ENCODE data around the gene MARVELD1. TPM values are rescaled to one million over a fixed set of nuclear protein-coding genes. Genes with fewer than 3 reads are reported as not detected.

MARVELD1 gene
- total RNA-seq, 1 donor from 2014 or later: 37.2 TPM

DNA sequence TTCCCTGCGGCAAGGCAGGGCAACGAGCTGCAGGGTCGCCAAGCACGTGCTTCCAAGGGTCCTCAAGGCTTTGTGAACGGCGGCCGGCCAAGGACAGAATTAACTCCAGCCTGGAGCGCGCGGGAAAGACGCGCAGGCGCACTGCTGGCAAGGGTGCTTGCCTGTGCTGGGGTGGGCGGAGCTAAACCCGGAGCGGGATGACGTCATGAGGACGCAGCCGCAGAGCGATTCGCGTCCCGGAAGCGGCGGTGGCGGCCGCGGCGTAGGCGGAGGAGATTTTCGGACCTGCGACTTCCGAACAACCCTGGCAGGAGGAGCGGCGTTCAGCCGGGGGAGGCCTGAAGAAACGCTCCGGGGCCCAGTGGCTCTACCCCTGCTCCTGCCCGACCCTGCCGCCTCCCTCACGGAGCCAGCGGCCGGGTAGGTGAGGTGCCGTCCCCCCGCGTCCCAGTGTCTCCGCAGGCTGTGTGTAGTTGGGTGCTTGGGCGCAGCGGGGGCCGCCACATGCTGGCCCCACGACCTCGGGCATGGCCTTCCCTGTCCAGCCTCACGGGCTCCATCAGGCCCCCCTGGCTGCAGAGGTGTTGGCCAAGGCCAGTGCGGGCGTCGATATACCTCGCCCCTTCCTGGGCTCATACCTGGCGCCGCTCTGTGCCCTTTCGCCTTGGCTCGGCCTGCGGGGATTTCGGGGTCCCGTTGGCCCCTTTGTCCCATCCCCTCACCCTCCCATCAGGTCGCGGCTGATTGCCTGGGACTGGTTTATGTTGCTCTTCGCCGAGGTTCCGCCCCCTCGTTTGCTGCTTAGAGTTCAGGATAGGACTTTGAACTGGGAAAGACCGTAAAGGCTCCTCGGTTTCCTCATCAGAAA is 23.6 kb downstream of the MARVELD1 start, which contains the start of gene ZFYVE27:
TSS of gene ZFYVE27 (plus strand) at position 227 of the 868 bp plus-strand sequence. CDS start 1,350 bp downstream, outside the sequence.
- peak; percentile 76 for DNase-seq (ENCODE audit: low read depth)
- no peak for TF ChIP-seq CTCF (IDR thresholded peaks at IDR 0.05; ENCODE audit: insufficient read depth, low read length, poor library complexity, severe bottlenecking)
- Histone ChIP-seq H3K36me3 (ENCODE audit: control insufficient read depth, insufficient read depth, low read length) (no peaks in the 10 kb centered on the region), H3K27me3 (ENCODE audit: control insufficient read depth, insufficient read depth, low read length) (no peaks in the 10 kb centered on the region), H3K4me3 (ENCODE audit: low read depth, low read length) (peak within 1 kb of the TSS; percentile 98)

GRCh38 chr10:97737770-97738265 is 24.3 kb downstream of the MARVELD1 start:
- Histone ChIP-seq H3K4me3 (ENCODE audit: low read depth, low read length) (peak overlapping the region; percentile 98), H3K27me3 (ENCODE audit: control insufficient read depth, insufficient read depth, low read length) (no peaks in the 10 kb centered on the region), H3K36me3 (ENCODE audit: control insufficient read depth, insufficient read depth, low read length) (no peaks in the 10 kb centered on the region)
- DNase-seq (ENCODE audit: low read depth): no peak
- no peak for TF ChIP-seq CTCF (IDR thresholded peaks at IDR 0.05; ENCODE audit: insufficient read depth, low read length, poor library complexity, severe bottlenecking)

DNA sequence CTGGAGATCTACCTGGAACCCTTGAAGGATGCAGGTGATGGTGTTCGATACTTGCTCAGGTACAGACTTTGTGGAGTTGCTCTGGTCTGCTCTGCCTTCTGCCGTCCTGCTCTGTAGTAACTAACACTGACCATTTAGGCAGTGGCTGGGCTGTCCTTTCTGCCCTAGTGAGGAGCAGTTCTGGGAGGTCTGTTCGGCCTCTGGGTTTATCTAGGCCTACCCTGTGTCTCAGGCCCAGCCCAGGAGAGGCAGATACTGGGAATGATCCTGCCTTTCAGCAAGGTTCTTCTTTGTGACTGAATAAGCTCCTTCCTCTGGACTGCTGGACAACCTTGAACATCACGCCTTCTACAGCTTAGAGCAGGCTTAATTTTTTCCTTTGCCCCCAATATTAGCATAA is 25.1 kb downstream of the MARVELD1 start:
- H3K4me3 ChIP-seq (ENCODE audit: low read depth, low read length): no peak overlapping the region
- no peak for TF ChIP-seq CTCF (IDR thresholded peaks at IDR 0.05; ENCODE audit: insufficient read depth, low read length, poor library complexity, severe bottlenecking)
- H3K36me3 ChIP-seq (ENCODE audit: control insufficient read depth, insufficient read depth, low read length): no peaks in the 10 kb centered on the region
- no peaks in the 10 kb centered on the region for H3K27me3 ChIP-seq (ENCODE audit: control insufficient read depth, insufficient read depth, low read length)
- no peak for DNase-seq (ENCODE audit: low read depth)

DNA sequence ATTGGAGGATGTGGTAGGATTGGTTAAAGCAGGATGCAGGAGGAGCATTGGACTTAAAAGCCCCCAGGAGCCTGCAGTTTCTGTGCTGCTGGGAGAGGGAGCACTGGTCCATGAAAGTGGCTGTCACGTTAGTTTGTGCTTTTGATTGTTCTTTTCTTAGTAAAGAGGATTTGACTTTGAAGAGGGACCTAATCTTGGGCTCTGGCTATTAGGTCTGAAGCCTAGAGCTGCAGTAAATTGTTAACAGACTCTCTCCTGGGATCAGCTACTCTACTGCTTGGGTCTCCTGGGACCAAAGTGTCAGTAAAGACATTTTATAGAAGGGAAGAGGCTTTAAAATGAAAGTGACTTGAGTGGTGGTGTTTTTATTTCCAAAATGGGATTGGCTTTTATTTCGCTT is 27.1 kb downstream of the MARVELD1 start:
- Histone ChIP-seq H3K4me3 (ENCODE audit: low read depth, low read length) (no peak overlapping the region), H3K36me3 (ENCODE audit: control insufficient read depth, insufficient read depth, low read length) (no peaks in the 10 kb centered on the region), H3K27me3 (ENCODE audit: control insufficient read depth, insufficient read depth, low read length) (no peaks in the 10 kb centered on the region)
- no peak for TF ChIP-seq CTCF (IDR thresholded peaks at IDR 0.05; ENCODE audit: insufficient read depth, low read length, poor library complexity, severe bottlenecking)
- DNase-seq (ENCODE audit: low read depth): no peak

GRCh38 chr10:97743169-97743943 is 29.8 kb downstream of the MARVELD1 start:
- Histone ChIP-seq H3K36me3 (ENCODE audit: control insufficient read depth, insufficient read depth, low read length) (no peaks in the 10 kb centered on the region), H3K27me3 (ENCODE audit: control insufficient read depth, insufficient read depth, low read length) (no peaks in the 10 kb centered on the region), H3K4me3 (ENCODE audit: low read depth, low read length) (no peak overlapping the region)
- DNase-seq (ENCODE audit: low read depth): no peak
- TF ChIP-seq CTCF (IDR thresholded peaks at IDR 0.05; ENCODE audit: insufficient read depth, low read length, poor library complexity, severe bottlenecking): no peak
